K562 (cell line): Measurements from ENCODE around the gene HUS1. TPM values are rescaled to one million over a fixed set of nuclear protein-coding genes. Genes with fewer than 3 reads are reported as not detected.

Source experiments
- ARID3B ChIP-seq: fragments of 250-450 bp; sonication (Bioruptor Pico); IDR thresholded peaks from 2 replicates; pipeline ENCODE4 v1.4.0; 2020; ENCODE audit warnings: borderline replicate concordance
- CREBBP ChIP-seq: IDR thresholded peaks from one replicate; pipeline ENCODE4 v1.6.1; 2012; ENCODE audit warnings: low read depth, mild to moderate bottlenecking, control low read depth, inconsistent platforms, low read length
- E2F8 ChIP-seq: fragments of 450-650 bp; IDR thresholded peaks from 2 replicates; pipeline ENCODE4 v1.7.1; 2018; ENCODE audit warnings: mild to moderate bottlenecking, low read depth; ENCODE audit not compliant: partially characterized antibody
- MCM7 ChIP-seq, 2 experiments: fragments of 450-650 bp; IDR thresholded peaks; 2 replicates each; pipeline ENCODE4 v1.6.1; 2016 to 2018
- SNAPC5 ChIP-seq: fragments of 250-450 bp; sonication (Bioruptor Pico); IDR thresholded peaks from 2 replicates; pipeline ENCODE4 v1.8.0; 2021; ENCODE audit warnings: moderate library complexity, mild to moderate bottlenecking, inconsistent platforms
- ZBTB2 ChIP-seq: fragments of 450-650 bp; IDR thresholded peaks from 2 replicates; pipeline ENCODE4 v1.6.1; 2016; ENCODE audit warnings: antibody characterized with exemption
- polyA plus RNA-seq, 8 experiments: library from polyadenylated mRNA; depleted of rRNA in 4 of 8; stranded (reverse) in 5 of 8; unstranded in 3 of 8; fragments of >200 nt; fragmentation: Nextera tagmentation in 2 of 8; fragmentation: Illumina TruSeq in 1 of 8; extraction: Ambion mirVana in 2 of 8; extraction: Trizol in 1 of 8; gene quantifications; 2 replicates each; pipeline versions ENCODE4 v1.2.1 to v1.2.3, GENCODE V29; 2011 to 2014; ENCODE audit warnings: inconsistent platforms in 1 of 8, missing spikeins in 1 of 8
- total RNA-seq, 7 experiments: library from RNA; depleted of rRNA in 6 of 7; stranded (reverse); fragments of >200 nt in 6 of 7; fragmentation: Illumina TruSeq in 2 of 7; extraction: Trizol in 2 of 7; gene quantifications; 2 replicates each; pipeline versions ENCODE4 v1.2.1 to v1.2.3, GENCODE V29; 2011 to 2021; ENCODE audit warnings: low replicate concordance in 1 of 7

Gene HUS1
- total and polyA plus RNA-seq, 9 of the 15 experiments (the other 6 are each of a cell fraction or from before 2014, with no cell fraction given): 11.5 to 27.0 (median 16.5) TPM

GRCh38 chr7:47951374-47951773 is 28.0 kb downstream of the HUS1 start (continued):
- TF ChIP-seq ZBTB2 (no peak), SNAPC5 (no peak), MCM7 (IDR thresholded peaks at IDR 0.05) (no peak), ARID3B (CRISPR knock-in tag) (no peak), CREBBP (no peak), E2F8 (no peak)
